HG03196 (cell line): ENCODE results near the gene CRYGS.
"Not testable (repeated sequence)": the region's sequence is repeated elsewhere in the genome, so short reads cannot be mapped to it uniquely, and the experiment has no call there.

Experiments used
- ATAC-seq: cut with Tn5 transposase; IDR thresholded peaks from one replicate; pipeline ENCODE4 v1.9.1; 2021; ENCODE audit not compliant: unreplicated experiment

Gene CRYGS

GRCh38 chr3:186544281-186544680, at the start of gene CRYGS:
Gene CRYGS, minus strand, starts transcription at chr3:186544380. Its CDS starts 54 bp downstream, at chr3:186544326.
- no peak for ATAC-seq

GRCh38 chr3:186593862-186594261, 49.7 kb upstream of the CRYGS start:
- ATAC-seq = no peak

GRCh38 chr3:186592682-186593081, 48.5 kb upstream of the CRYGS start:
- ATAC-seq = no peak

- ATAC-seq = no peak
These were observed 46.6 kb upstream of the CRYGS start for GRCh38 chr3:186590580-186591295.

- no peak for ATAC-seq
These were observed 45.8 kb upstream of the CRYGS start for GRCh38 chr3:186589856-186590579.

- no peak for ATAC-seq
These were observed 44.9 kb upstream of the CRYGS start for GRCh38 chr3:186589121-186589520.

GRCh38 chr3:186588632-186589031, 44.5 kb upstream of the CRYGS start:
- ATAC-seq = no peak

GRCh38 chr3:186587183-186587582, 43.0 kb upstream of the CRYGS start:
- no peak for ATAC-seq

GRCh38 chr3:186586245-186586644, 42.1 kb upstream of the CRYGS start:
- ATAC-seq = not testable (repeated sequence)

GRCh38 chr3:186583831-186584230, 39.7 kb upstream of the CRYGS start:
- no peak for ATAC-seq

GRCh38 chr3:186582541-186582940, 38.4 kb upstream of the CRYGS start:
- no peak for ATAC-seq

GRCh38 chr3:186580785-186581184, 36.6 kb upstream of the CRYGS start:
- no peak for ATAC-seq

- ATAC-seq = no peak
These were observed 33.3 kb upstream of the CRYGS start for GRCh38 chr3:186577521-186577920.

GRCh38 chr3:186571644-186572013, 27.4 kb upstream of the CRYGS start:
- ATAC-seq = no peak

- ATAC-seq = no peak
These were observed 26.9 kb upstream of the CRYGS start for GRCh38 chr3:186570941-186571643.

- peak; percentile 86 for ATAC-seq
These were observed 26.1 kb upstream of the CRYGS start, which contains the start of gene DNAJB11 for GRCh38 chr3:186570096-186570940. Gene DNAJB11, plus strand, starts transcription at chr3:186570720. Its CDS starts 178 bp downstream, at chr3:186570898.

GRCh38 chr3:186569779-186570095, 25.6 kb upstream of the CRYGS start:
- ATAC-seq = no peak

- not testable (repeated sequence) for ATAC-seq
These were observed 25.2 kb upstream of the CRYGS start for GRCh38 chr3:186569361-186569760.

- ATAC-seq = peak; percentile 45
These were observed 23.1 kb upstream of the CRYGS start, which contains the start of gene TBCCD1 for GRCh38 chr3:186567072-186567921. Gene TBCCD1, minus strand, starts transcription at chr3:186567339. Its CDS starts 3,010 bp downstream, at chr3:186564329.

- no peak for ATAC-seq
These were observed 22.5 kb upstream of the CRYGS start for GRCh38 chr3:186566772-186567071.
